HEK293 (cell line): Measurements from ENCODE around the gene ZNF462.

Experiments
- CTCF ChIA-PET: fragments of 350-600 bp; formaldehyde crosslinking; extraction: SDS; loops from one replicate; lab custom pipeline; 2021; ENCODE audit warnings: antibody characterized with exemption; lab: Yijun Ruan, JAX
- POLR2A ChIA-PET: fragments of 300-600 bp; formaldehyde crosslinking; extraction: SDS; loops from one replicate; lab custom pipeline; 2020; ENCODE audit warnings: antibody characterized with exemption, inconsistent platforms; lab: Yijun Ruan, JAX
- H3K27ac ChIP-seq: fragments of 200-500 bp; sonication (Bioruptor generic); 2 replicates; pipeline ENCODE4 v1.5.1; 2014; ENCODE audit warnings: low read depth, low read length, control low read depth, inconsistent platforms; ENCODE audit errors: extremely low read depth
- H3K36me3 ChIP-seq, 2 experiments: fragments of 200-500 bp in 1 of 2; sonication (Bioruptor generic) in 1 of 2; 1 replicate in 1 of 2; 2 replicates in 1 of 2; pipeline ENCODE4 v1.5.1; 2014 to 2017; ENCODE audit warnings: inconsistent platforms in 2 of 2, low read length in 2 of 2; ENCODE audit not compliant: control insufficient read depth in 2 of 2, insufficient read depth in 1 of 2
- H3K4me1 ChIP-seq: fragments of 200-500 bp; sonication (Bioruptor generic); 2 replicates; pipeline ENCODE4 v1.5.1; 2014; ENCODE audit warnings: mild to moderate bottlenecking, low read length, inconsistent platforms; ENCODE audit not compliant: control insufficient read depth, insufficient read depth
- H3K4me3 ChIP-seq: 2 replicates; pipeline ENCODE4 v1.5.1; 2011; ENCODE audit warnings: low read depth, mild to moderate bottlenecking, control low read depth, low read length, moderate library complexity
- H3K9me3 ChIP-seq: fragments of 200-500 bp; sonication (Bioruptor generic); 2 replicates; pipeline ENCODE4 v1.5.1; 2014; ENCODE audit warnings: low read depth, low read length, inconsistent platforms; ENCODE audit not compliant: control insufficient read depth, insufficient read depth
- BCL11A ChIP-seq: fragments of 450-650 bp; formaldehyde crosslinking; IDR thresholded peaks from 2 replicates; pipeline ENCODE4 v1.5.1; 2016; ENCODE audit warnings: low read depth, missing biosample characterization, missing genetic modification characterization
- KLF1 ChIP-seq: fragments of 450-650 bp; formaldehyde crosslinking; IDR thresholded peaks from 2 replicates; pipeline ENCODE4 v1.5.1; 2016; ENCODE audit warnings: missing biosample characterization, missing genetic modification characterization
- KLF8 ChIP-seq: fragments of 450-650 bp; formaldehyde crosslinking; IDR thresholded peaks from 2 replicates; pipeline ENCODE4 v1.5.1; 2016; ENCODE audit warnings: missing biosample characterization, missing genetic modification characterization
- MZF1 ChIP-seq: fragments of 450-650 bp; formaldehyde crosslinking; IDR thresholded peaks from 2 replicates; pipeline ENCODE4 v1.5.1; 2017; ENCODE audit warnings: missing biosample characterization, missing genetic modification characterization, borderline replicate concordance
- OVOL3 ChIP-seq: fragments of 450-650 bp; formaldehyde crosslinking; IDR thresholded peaks from 2 replicates; pipeline ENCODE4 v1.5.1; 2016; ENCODE audit warnings: missing biosample characterization, missing genetic modification characterization
- PRDM1 ChIP-seq: fragments of 450-650 bp; formaldehyde crosslinking; IDR thresholded peaks from 2 replicates; pipeline ENCODE4; 2016; ENCODE audit warnings: missing biosample characterization, missing genetic modification characterization
- ZBTB17 ChIP-seq: fragments of 450-650 bp; formaldehyde crosslinking; IDR thresholded peaks from 2 replicates; pipeline ENCODE4 v1.5.1; 2016; ENCODE audit warnings: missing biosample characterization, missing genetic modification characterization
- ZNF155 ChIP-seq: fragments of 450-650 bp; formaldehyde crosslinking; IDR thresholded peaks from 2 replicates; pipeline ENCODE4 v1.5.1; 2016; ENCODE audit warnings: missing biosample characterization, missing genetic modification characterization
- ZNF169 ChIP-seq: fragments of 450-650 bp; formaldehyde crosslinking; IDR thresholded peaks from 2 replicates; pipeline ENCODE4 v1.5.1; 2016; ENCODE audit warnings: missing biosample characterization, missing genetic modification characterization
- ZNF366 ChIP-seq: fragments of 450-650 bp; formaldehyde crosslinking; conservative IDR thresholded peaks from 2 replicates; pipeline ENCODE4 v1.5.1; 2016; ENCODE audit warnings: missing biosample characterization, missing genetic modification characterization
- ZNF514 ChIP-seq: fragments of 450-650 bp; formaldehyde crosslinking; IDR thresholded peaks from 2 replicates; pipeline ENCODE4 v1.5.1; 2016; ENCODE audit warnings: missing biosample characterization, missing genetic modification characterization
- ZNF670 ChIP-seq: fragments of 450-650 bp; formaldehyde crosslinking; IDR thresholded peaks from 2 replicates; pipeline ENCODE4 v1.5.1; 2016; ENCODE audit warnings: missing biosample characterization, missing genetic modification characterization, low read depth
- ZNF707 ChIP-seq: fragments of 450-650 bp; formaldehyde crosslinking; IDR thresholded peaks from 2 replicates; pipeline ENCODE4 v1.5.1; 2016; ENCODE audit warnings: missing biosample characterization, missing genetic modification characterization
- ZNF843 ChIP-seq: fragments of 450-650 bp; formaldehyde crosslinking; IDR thresholded peaks from 2 replicates; pipeline ENCODE4 v1.5.1; 2016; ENCODE audit warnings: missing biosample characterization, missing genetic modification characterization
- TF ChIP-seq, protein P1 (sequence below): fragments of 450-650 bp; formaldehyde crosslinking; IDR thresholded peaks from 2 replicates; pipeline ENCODE4 v1.5.1; 2016; ENCODE audit warnings: missing biosample characterization, missing genetic modification characterization
- TF ChIP-seq, protein P2 (sequence below): fragments of 450-650 bp; formaldehyde crosslinking; IDR thresholded peaks from 2 replicates; pipeline ENCODE4 v1.5.1; 2016; ENCODE audit warnings: missing biosample characterization, missing genetic modification characterization
- TF ChIP-seq, protein P3 (sequence below): fragments of 450-650 bp; formaldehyde crosslinking; IDR thresholded peaks from 2 replicates; pipeline ENCODE4; 2016; ENCODE audit warnings: missing biosample characterization, missing genetic modification characterization

ZNF462 gene

DNA sequence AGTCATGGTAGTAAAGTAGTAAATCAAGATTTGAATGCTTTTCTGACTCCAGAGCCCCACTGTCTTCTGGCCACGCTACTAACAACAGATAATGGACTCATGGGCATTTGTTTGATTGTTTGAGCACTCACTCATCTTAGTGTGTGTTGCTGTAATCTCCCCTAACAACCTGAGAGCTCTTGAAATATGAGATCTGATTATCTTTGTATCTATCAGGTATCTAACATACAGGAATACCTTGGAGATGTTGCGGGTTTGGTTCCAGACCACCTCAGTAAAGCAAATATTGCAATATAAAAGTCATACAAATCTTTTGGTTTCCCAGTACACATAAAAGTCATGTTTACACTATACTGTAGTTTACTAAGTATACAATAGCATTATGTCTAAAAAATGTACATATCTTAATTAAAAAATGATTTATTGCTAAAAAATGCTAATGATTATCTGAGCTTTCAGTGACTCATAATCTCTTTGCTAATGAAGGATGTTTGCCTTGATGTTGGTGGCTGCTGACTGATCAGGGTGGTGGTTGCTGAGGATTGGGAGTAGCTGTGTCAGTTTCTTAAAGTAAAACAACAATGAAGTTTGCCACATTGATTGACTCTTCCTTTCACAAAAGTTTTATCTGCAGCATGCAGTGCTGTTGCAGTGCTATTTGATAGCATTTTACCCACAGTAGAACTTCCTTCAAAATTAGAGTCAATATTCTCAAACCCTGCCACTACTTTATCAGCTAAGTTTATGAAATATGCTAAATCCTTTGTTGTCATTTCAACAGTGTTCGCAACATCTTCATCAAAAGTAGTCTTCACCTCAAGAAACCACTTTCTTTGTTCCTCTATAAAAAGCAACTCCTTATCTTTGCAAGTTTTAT is 92.2 kb downstream of the ZNF462 start:
- no peak overlapping the region for H3K4me3 ChIP-seq
- H3K9me3 ChIP-seq, result no peaks in the 10 kb centered on the region
- POLR2A ChIA-PET, result no interaction called here
- CTCF ChIA-PET, result interaction anchor here (0.6 to 1.0 kb wide), 2 partner anchors 12 to 91 kb away, joined by 3 read pairs; no protein-coding TSS in a partner anchor
- H3K27ac ChIP-seq, result no peak overlapping the region
- H3K4me1 ChIP-seq, result no peaks in the 10 kb centered on the region
- H3K36me3 ChIP-seq, result peaks cover 0 to 3% of the 10 kb centered on the region in 2 experiments; a peak in 1 of 3 replicates
- no peak for TF ChIP-seq KLF1 (tag by site-specific recombination)
- TF ChIP-seq KLF8, result no peak
- no peak for TF ChIP-seq BCL11A (tag by site-specific recombination)
- TF ChIP-seq ZNF707 (tag by site-specific recombination), result no peak
- TF ChIP-seq ZNF514 (tag by site-specific recombination), result no peak

DNA sequence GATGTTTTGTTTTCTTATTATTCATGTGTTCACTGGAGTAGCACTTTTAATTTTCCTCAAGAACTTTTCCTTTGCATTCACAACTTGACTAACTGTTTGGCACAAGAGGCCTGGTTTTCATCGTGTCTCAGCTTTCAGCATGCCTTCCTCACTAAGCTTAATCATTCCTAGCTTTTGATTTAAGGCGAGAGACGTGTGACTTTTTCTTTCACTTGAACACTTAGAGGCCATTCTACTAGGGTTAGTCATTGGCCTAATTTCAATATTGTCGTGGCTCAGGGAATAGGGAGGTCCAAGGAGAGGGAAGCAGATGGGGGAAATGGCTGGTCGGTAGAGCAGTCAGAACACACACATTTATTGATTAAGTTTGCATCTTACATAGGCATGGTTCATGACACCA is 94.0 kb downstream of the ZNF462 start:
- no peaks in the 10 kb centered on the region for H3K9me3 ChIP-seq
- TF ChIP-seq, protein P1, sequence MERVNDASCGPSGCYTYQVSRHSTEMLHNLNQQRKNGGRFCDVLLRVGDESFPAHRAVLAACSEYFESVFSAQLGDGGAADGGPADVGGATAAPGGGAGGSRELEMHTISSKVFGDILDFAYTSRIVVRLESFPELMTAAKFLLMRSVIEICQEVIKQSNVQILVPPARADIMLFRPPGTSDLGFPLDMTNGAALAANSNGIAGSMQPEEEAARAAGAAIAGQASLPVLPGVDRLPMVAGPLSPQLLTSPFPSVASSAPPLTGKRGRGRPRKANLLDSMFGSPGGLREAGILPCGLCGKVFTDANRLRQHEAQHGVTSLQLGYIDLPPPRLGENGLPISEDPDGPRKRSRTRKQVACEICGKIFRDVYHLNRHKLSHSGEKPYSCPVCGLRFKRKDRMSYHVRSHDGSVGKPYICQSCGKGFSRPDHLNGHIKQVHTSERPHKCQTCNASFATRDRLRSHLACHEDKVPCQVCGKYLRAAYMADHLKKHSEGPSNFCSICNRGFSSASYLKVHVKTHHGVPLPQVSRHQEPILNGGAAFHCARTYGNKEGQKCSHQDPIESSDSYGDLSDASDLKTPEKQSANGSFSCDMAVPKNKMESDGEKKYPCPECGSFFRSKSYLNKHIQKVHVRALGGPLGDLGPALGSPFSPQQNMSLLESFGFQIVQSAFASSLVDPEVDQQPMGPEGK (tag by site-specific recombination), result no peak
- TF ChIP-seq, protein P2, sequence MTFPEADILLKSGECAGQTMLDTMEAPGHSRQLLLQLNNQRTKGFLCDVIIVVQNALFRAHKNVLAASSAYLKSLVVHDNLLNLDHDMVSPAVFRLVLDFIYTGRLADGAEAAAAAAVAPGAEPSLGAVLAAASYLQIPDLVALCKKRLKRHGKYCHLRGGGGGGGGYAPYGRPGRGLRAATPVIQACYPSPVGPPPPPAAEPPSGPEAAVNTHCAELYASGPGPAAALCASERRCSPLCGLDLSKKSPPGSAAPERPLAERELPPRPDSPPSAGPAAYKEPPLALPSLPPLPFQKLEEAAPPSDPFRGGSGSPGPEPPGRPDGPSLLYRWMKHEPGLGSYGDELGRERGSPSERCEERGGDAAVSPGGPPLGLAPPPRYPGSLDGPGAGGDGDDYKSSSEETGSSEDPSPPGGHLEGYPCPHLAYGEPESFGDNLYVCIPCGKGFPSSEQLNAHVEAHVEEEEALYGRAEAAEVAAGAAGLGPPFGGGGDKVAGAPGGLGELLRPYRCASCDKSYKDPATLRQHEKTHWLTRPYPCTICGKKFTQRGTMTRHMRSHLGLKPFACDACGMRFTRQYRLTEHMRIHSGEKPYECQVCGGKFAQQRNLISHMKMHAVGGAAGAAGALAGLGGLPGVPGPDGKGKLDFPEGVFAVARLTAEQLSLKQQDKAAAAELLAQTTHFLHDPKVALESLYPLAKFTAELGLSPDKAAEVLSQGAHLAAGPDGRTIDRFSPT (tag by site-specific recombination), result no peak
- TF ChIP-seq ZNF670 (tag by site-specific recombination), result no peak
- no peak for TF ChIP-seq ZNF155
- TF ChIP-seq, protein P3, sequence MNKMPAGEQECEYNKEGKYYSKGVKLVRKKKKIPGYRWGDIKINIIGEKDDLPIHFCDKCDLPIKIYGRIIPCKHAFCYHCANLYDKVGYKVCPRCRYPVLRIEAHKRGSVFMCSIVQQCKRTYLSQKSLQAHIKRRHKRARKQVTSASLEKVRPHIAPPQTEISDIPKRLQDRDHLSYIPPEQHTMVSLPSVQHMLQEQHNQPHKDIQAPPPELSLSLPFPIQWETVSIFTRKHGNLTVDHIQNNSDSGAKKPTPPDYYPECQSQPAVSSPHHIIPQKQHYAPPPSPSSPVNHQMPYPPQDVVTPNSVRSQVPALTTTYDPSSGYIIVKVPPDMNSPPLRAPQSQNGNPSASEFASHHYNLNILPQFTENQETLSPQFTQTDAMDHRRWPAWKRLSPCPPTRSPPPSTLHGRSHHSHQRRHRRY, result no peak
- TF ChIP-seq ZBTB17, result no peak
- no peak for TF ChIP-seq ZNF366 (tag by site-specific recombination)
- no peak for TF ChIP-seq ZNF169 (tag by site-specific recombination)
- TF ChIP-seq ZNF843 (tag by site-specific recombination), result no peak
- no peak for TF ChIP-seq MZF1 (tag by site-specific recombination)
- TF ChIP-seq OVOL3 (tag by site-specific recombination), result no peak
- TF ChIP-seq PRDM1 (tag by site-specific recombination), result no peak
- peaks cover 0 to under 1% of the 10 kb centered on the region in 2 experiments; a peak in 1 of 3 replicates for H3K36me3 ChIP-seq
- H3K27ac ChIP-seq, result no peak overlapping the region
- no peaks in the 10 kb centered on the region for H3K4me1 ChIP-seq
- POLR2A ChIA-PET, result no interaction called here
- CTCF ChIA-PET, result no interaction called here
- H3K4me3 ChIP-seq, result no peak overlapping the region
